HEK293T (cell line): Measurements from ENCODE around the gene RRH.

Source experiments
- CTCF ChIA-PET: fragments of 350-600 bp; formaldehyde crosslinking; extraction: SDS; loops from one replicate; lab custom pipeline; 2021; ENCODE audit warnings: antibody characterized with exemption, inconsistent platforms; lab: Yijun Ruan, JAX
- POLR2A ChIA-PET: fragments of 350-600 bp; formaldehyde crosslinking; extraction: SDS; loops from one replicate; lab custom pipeline; 2020; ENCODE audit warnings: antibody characterized with exemption, inconsistent platforms; lab: Yijun Ruan, JAX
- DNase-seq: peaks from one replicate; pipeline ENCODE4 v3.0.0; 2012; ENCODE audit warnings: mixed read lengths; ENCODE audit errors: extremely low spot score
- ARNT ChIP-seq: fragments of 450-650 bp; IDR thresholded peaks from 2 replicates; pipeline ENCODE4 v1.6.1; 2017; ENCODE audit warnings: mild to moderate bottlenecking
- BHLHE40 ChIP-seq: fragments of 450-650 bp; IDR thresholded peaks from 2 replicates; pipeline ENCODE4 v1.6.1; 2016; ENCODE audit warnings: mild to moderate bottlenecking, moderate library complexity, borderline replicate concordance
- CTBP1 ChIP-seq: fragments of 450-650 bp; IDR thresholded peaks from 2 replicates; pipeline ENCODE4 v1.6.1; 2016; ENCODE audit warnings: borderline replicate concordance
- ELF4 ChIP-seq: fragments of 450-650 bp; IDR thresholded peaks from 2 replicates; pipeline ENCODE4 v1.6.1; 2017; ENCODE audit warnings: antibody characterized with exemption
- FOXA1 ChIP-seq: fragments of 450-650 bp; IDR thresholded peaks from 2 replicates; pipeline ENCODE4 v1.6.1; 2016; ENCODE audit warnings: mild to moderate bottlenecking
- FOXK2 ChIP-seq: fragments of 450-650 bp; IDR thresholded peaks from 2 replicates; pipeline ENCODE4 v1.6.1; 2016; ENCODE audit warnings: mild to moderate bottlenecking
- FOXM1 ChIP-seq: fragments of 450-650 bp; IDR thresholded peaks from 2 replicates; pipeline ENCODE4 v1.6.1; 2017; ENCODE audit warnings: mild to moderate bottlenecking, borderline replicate concordance
- HDGF ChIP-seq: fragments of 450-650 bp; IDR thresholded peaks from 2 replicates; pipeline ENCODE4 v1.6.1; 2017; ENCODE audit warnings: antibody characterized with exemption, borderline replicate concordance
- L3MBTL2 ChIP-seq: fragments of 450-650 bp; conservative IDR thresholded peaks from 2 replicates; pipeline ENCODE4 v1.6.1; 2016; ENCODE audit warnings: mild to moderate bottlenecking
- LEF1 ChIP-seq: fragments of 450-650 bp; IDR thresholded peaks from 2 replicates; pipeline ENCODE4 v1.6.1; 2017; ENCODE audit warnings: mild to moderate bottlenecking, borderline replicate concordance
- NFRKB ChIP-seq: fragments of 450-650 bp; IDR thresholded peaks from 2 replicates; pipeline ENCODE4 v1.6.1; 2016; ENCODE audit warnings: mild to moderate bottlenecking, moderate library complexity
- SP1 ChIP-seq: fragments of 450-650 bp; IDR thresholded peaks from 2 replicates; pipeline ENCODE4 v1.6.1; 2017
- SUZ12 ChIP-seq: fragments of 450-650 bp; IDR thresholded peaks from 2 replicates; pipeline ENCODE4 v1.6.1; 2016; ENCODE audit warnings: mild to moderate bottlenecking
- TARDBP ChIP-seq: fragments of 450-650 bp; IDR thresholded peaks from 2 replicates; pipeline ENCODE4 v1.6.1; 2016
- ZNF384 ChIP-seq: fragments of 450-650 bp; IDR thresholded peaks from 2 replicates; pipeline ENCODE4 v1.6.1; 2016
- TF ChIP-seq, protein P1 (sequence below): fragments of 450-650 bp; IDR thresholded peaks from 2 replicates; pipeline ENCODE4 v1.6.1; 2016

RRH gene

DNA sequence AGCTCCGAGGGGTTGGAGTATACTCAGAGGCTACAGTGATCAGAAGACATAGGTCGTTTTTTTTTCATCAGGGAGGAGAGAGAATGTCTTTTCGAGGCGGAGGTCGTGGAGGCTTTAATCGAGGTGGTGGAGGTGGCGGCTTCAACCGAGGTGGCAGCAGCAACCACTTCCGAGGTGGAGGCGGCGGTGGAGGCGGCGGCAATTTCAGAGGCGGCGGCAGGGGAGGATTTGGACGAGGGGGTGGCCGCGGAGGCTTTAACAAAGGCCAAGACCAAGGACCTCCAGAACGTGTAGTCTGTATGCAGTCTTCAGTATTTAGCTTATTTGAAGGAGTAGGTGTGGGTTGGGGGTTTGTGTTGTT is 11.7 kb upstream of the RRH start:
- TF ChIP-seq CTBP1 (no peak), ZNF384 (no peak), ELF4 (no peak), NFRKB (no peak)
- TF ChIP-seq, protein P1, sequence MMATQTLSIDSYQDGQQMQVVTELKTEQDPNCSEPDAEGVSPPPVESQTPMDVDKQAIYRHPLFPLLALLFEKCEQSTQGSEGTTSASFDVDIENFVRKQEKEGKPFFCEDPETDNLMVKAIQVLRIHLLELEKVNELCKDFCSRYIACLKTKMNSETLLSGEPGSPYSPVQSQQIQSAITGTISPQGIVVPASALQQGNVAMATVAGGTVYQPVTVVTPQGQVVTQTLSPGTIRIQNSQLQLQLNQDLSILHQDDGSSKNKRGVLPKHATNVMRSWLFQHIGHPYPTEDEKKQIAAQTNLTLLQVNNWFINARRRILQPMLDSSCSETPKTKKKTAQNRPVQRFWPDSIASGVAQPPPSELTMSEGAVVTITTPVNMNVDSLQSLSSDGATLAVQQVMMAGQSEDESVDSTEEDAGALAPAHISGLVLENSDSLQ, result no peak
- ChIA-PET CTCF (no interaction called here), POLR2A (no interaction called here)
- no peak for DNase-seq

DNA sequence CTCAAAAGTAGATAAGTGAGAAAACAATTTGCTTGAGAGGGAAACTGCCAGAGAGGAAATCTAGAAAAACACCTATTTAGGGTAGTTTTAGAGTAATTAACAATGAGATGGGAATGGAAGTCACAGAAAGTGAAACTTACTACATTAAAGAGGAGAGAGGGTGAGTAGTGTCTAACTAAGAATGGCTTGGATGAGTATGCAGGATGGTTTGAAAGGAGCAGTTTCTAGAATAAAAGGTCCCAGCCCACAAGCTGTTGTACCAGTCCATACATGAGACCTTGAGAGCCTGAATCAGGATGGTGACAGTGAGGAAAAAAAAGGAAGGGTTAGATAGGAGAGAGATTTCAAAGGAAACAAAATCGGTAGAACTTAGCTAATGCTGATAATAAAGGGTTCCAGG is 10.9 kb upstream of the RRH start:
- CTCF ChIA-PET, result no interaction called here
- TF ChIP-seq LEF1, result no peak
- no peak for TF ChIP-seq CTBP1
- no peak for TF ChIP-seq ARNT
- no peak for TF ChIP-seq ELF4
- no peak for TF ChIP-seq HDGF
- no peak for TF ChIP-seq TARDBP
- no peak for TF ChIP-seq FOXK2
- no peak for TF ChIP-seq SUZ12
- no peak for TF ChIP-seq L3MBTL2
- TF ChIP-seq SP1, result no peak
- DNase-seq, result no peak
- POLR2A ChIA-PET, result no interaction called here

DNA sequence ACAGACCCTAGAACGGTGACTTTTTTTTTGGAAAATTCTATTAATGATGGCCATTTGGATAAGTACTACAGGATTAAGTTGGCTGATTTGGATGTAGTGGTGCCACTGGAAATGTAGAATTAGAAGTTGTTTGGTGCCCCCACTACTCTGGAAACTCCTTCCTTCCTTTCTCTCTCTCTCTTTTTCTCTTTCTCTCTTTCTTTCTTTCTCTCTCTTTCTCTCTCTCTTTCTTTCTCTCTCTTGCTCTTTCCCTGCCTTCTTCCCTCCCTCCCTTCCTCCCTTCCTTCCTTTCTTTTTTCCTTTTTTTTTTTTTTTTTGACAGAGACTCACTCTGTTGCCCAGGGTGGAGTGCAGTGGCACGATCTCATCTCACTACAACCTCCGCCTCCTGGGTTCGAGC is 9.5 kb upstream of the RRH start:
- no peak for DNase-seq
- TF ChIP-seq BHLHE40 (no peak), ZNF384 (no peak), LEF1 (no peak), L3MBTL2 (no peak)
- ChIA-PET POLR2A (no interaction called here), CTCF (no interaction called here)

DNA sequence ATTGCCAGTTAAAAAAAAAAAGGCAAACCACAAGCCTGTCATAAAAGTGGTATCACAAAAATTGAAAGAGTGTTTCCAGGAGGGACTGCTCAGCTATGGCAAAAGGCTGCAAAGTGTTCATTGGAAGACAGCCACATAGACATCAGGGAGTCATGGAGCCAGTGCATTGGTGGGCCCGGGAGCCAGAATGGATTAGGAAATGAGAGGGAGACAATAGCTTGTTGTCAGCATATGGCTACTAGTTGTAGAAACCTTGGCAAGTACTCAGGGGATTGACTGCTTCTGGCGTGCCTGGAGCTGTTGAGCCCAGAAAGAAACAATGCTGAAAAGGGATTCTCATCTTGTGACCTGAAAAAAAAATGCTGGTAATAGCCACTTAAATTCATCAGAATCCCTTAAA is 7.2 kb upstream of the RRH start:
- TF ChIP-seq ARNT, result no peak
- no peak for TF ChIP-seq NFRKB
- no peak for TF ChIP-seq SP1
- TF ChIP-seq ZNF384, result no peak
- no peak for TF ChIP-seq HDGF
- TF ChIP-seq SUZ12, result no peak
- no peak for TF ChIP-seq FOXM1
- TF ChIP-seq TARDBP, result no peak
- no peak for TF ChIP-seq FOXA1
- TF ChIP-seq FOXK2, result no peak
- no peak for TF ChIP-seq BHLHE40
- TF ChIP-seq, protein P1, result no peak
- no peak for TF ChIP-seq CTBP1
- TF ChIP-seq LEF1, result no peak
- TF ChIP-seq L3MBTL2, result no peak
- no peak for TF ChIP-seq ELF4
- CTCF ChIA-PET, result no interaction called here
- no peak for DNase-seq
- POLR2A ChIA-PET, result no interaction called here

DNA sequence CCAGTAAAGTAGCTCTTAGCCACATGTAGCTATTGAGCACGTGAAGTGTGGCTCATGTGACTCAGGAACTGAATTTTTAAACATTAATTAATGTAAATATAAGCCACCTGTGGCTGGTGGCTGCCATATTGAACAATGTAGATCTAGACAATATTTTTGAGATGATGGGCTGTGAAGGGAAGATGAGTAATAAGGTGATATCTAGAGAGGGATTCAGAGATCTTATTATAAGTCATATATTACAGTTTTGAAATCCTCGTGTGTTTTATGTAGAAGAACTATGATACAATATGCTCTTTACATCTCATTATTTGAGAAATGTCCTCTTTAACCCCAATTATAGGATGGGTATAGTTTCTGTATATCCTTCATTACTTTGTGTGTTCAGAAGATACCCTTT is 6.6 kb upstream of the RRH start:
- ChIA-PET CTCF (no interaction called here), POLR2A (no interaction called here)
- no peak for DNase-seq
- TF ChIP-seq ZNF384 (no peak), FOXM1 (no peak), LEF1 (no peak), L3MBTL2 (no peak), ARNT (no peak)
- TF ChIP-seq, protein P1, result no peak

DNA sequence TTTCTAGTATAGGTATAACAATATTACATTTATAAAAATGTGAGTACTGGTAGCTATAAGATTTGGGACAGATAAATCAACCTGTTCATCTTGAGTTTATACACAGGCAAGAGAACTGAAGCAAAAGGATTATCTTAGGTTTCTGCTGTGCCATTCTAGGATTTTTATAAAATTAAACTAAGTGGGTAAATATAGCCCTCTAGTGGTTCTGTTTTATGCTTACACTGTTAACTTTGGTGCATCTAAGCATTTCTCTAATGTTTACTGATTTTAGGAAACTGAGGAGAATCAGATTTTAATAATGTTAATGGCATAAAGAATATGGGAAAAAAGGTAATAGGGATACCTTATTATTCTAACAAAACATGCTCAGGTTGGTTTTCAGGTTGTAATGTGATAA is 1.1 kb upstream of the RRH start:
- DNase-seq, result no peak
- ChIA-PET CTCF (interaction anchor here (0.9 kb wide), 1 partner anchor 123 kb away, joined by 3 read pairs; no protein-coding TSS in a partner anchor), POLR2A (no interaction called here)
- no peak for TF ChIP-seq SUZ12
- no peak for TF ChIP-seq FOXK2
- no peak for TF ChIP-seq ELF4
- no peak for TF ChIP-seq ARNT
- TF ChIP-seq HDGF, result no peak
- TF ChIP-seq ZNF384, result no peak
- TF ChIP-seq FOXA1, result no peak
- TF ChIP-seq SP1, result no peak

DNA sequence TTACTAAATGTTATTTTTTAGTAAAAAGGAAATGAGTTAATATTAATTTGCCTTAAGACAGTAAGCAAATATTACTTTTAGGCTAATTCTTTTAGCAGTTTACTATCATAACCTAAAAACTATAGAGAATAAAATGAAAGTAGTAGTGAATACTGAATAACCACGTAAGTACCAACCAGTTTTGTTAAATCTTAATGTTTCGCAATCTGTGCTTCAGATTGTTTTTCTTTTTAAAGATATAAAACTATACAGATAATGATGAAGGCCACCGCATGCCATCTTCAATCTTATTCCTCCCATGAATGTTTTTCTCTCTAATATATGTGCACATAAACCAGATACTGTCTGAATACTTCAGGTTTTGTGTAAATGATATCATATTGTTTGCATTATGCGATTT is 6.0 kb downstream of the RRH start:
- TF ChIP-seq SUZ12 (no peak), ELF4 (no peak), CTBP1 (no peak), NFRKB (no peak), HDGF (no peak), BHLHE40 (no peak), FOXA1 (no peak), FOXM1 (no peak), SP1 (no peak), TARDBP (no peak), ZNF384 (no peak), L3MBTL2 (no peak), ARNT (no peak), LEF1 (no peak), FOXK2 (no peak)
- TF ChIP-seq, protein P1, result no peak
- POLR2A ChIA-PET, result no interaction called here
- DNase-seq, result no peak
- CTCF ChIA-PET, result no interaction called here
